ENCODE measurements around the gene CIT.

Gene CIT

GRCh38 chr12:119699199-119699760, 177.8 kb downstream of the CIT start:
- no peak overlapping the region for H3K4me3 ChIP-seq
- H3K27ac ChIP-seq: no peak overlapping the region
- no peaks in the 10 kb centered on the region for H3K4me1 ChIP-seq
- no peaks in the 10 kb centered on the region for H3K36me3 ChIP-seq
- no peaks in the 10 kb centered on the region for H3K9me3 ChIP-seq
- no peak for TF ChIP-seq CTCF (IDR thresholded peaks at IDR 0.05)
- intact Hi-C loops (cut with DNase I; ENCODE audit: low total_unique reads): no loop called here
- no peaks in the 10 kb centered on the region for H3K27me3 ChIP-seq
- no peak for DNase-seq

GRCh38 chr12:119696943-119697342, 180.2 kb downstream of the CIT start:
- Histone ChIP-seq H3K4me3 (no peak overlapping the region), H3K9me3 (no peaks in the 10 kb centered on the region), H3K27ac (no peak overlapping the region), H3K4me1 (no peaks in the 10 kb centered on the region), H3K36me3 (no peaks in the 10 kb centered on the region), H3K27me3 (no peaks in the 10 kb centered on the region)
- DNase-seq: peak in 1 of 2 donors; percentile 28
- TF ChIP-seq CTCF (IDR thresholded peaks at IDR 0.05): no peak
- intact Hi-C loops (cut with DNase I; ENCODE audit: low total_unique reads): no loop called here

- no peaks in the 10 kb centered on the region for H3K4me1 ChIP-seq
- H3K27me3 ChIP-seq: no peaks in the 10 kb centered on the region
- no peak overlapping the region for H3K4me3 ChIP-seq
- DNase-seq: peak in 1 of 2 donors; percentile 7
- TF ChIP-seq CTCF (IDR thresholded peaks at IDR 0.05): no peak
- no peak overlapping the region for H3K27ac ChIP-seq
- H3K9me3 ChIP-seq: no peaks in the 10 kb centered on the region
- intact Hi-C loops (cut with DNase I; ENCODE audit: low total_unique reads): no loop called here
- no peaks in the 10 kb centered on the region for H3K36me3 ChIP-seq
These were observed 182.1 kb downstream of the CIT start for GRCh38 chr12:119695034-119695433.

- no peak overlapping the region for H3K27ac ChIP-seq
- no peaks in the 10 kb centered on the region for H3K9me3 ChIP-seq
- TF ChIP-seq CTCF (IDR thresholded peaks at IDR 0.05): no peak
- H3K4me3 ChIP-seq: no peak overlapping the region
- no peaks in the 10 kb centered on the region for H3K36me3 ChIP-seq
- H3K4me1 ChIP-seq: no peaks in the 10 kb centered on the region
- no peaks in the 10 kb centered on the region for H3K27me3 ChIP-seq
- intact Hi-C loops (cut with DNase I; ENCODE audit: low total_unique reads): no loop called here
- DNase-seq: no peak
These were observed 183.0 kb downstream of the CIT start for GRCh38 chr12:119694111-119694510.

DNA sequence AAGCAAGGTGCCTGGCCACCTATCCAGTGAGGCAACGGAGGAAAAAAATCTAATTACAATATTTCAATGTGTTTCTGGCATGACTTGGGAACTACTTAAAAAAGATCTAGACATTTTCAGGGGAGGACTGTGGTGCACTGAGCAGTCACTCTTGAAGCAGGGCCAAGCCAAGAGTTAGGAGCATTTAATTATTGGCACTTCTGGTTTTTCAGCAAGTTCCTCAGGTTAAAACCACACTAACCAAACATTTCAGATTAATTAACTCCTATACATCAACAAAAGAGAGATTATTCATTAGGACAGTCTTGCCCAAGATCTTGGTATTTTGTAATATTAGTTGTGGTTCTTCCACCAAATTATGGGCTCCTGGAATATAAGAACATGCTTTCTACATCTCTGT, 183.6 kb downstream of the CIT start:
- intact Hi-C loops (cut with DNase I; ENCODE audit: low total_unique reads): no loop called here

More for the DNA sequence above, 183.6 kb downstream of the CIT start:
- Histone ChIP-seq H3K27ac (no peak overlapping the region), H3K4me3 (no peak overlapping the region), H3K4me1 (no peaks in the 10 kb centered on the region), H3K9me3 (no peaks in the 10 kb centered on the region), H3K27me3 (no peaks in the 10 kb centered on the region), H3K36me3 (no peaks in the 10 kb centered on the region)
- peak in 1 of 2 donors; percentile 15 for DNase-seq
- no peak for TF ChIP-seq CTCF (IDR thresholded peaks at IDR 0.05)
